CD4-positive, alpha-beta T cell treated with Interleukin-17A for 1 hour (primary cell): ENCODE data around the gene ITGB4.

Experiments
- DNase-seq: peaks from one replicate; pipeline ENCODE4 v3.0.0-alpha.2; 2020

Gene ITGB4

DNA sequence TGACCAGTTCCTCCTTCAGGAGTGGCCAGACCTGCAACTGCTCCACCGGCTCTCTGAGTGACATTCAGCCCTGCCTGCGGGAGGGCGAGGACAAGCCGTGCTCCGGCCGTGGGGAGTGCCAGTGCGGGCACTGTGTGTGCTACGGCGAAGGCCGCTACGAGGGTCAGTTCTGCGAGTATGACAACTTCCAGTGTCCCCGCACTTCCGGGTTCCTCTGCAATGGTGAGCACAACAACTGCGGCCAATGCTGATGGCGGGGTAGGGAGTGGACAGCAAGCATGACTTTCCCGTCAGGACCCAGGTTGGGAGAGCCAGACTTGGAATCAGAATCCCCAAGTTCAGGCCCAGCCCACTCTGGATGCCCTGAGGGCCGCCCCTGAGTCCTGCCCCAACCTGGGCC, 12.2 kb downstream of the ITGB4 start:
- DNase-seq: no peak

GRCh38 chr17:75734674-75735294, 13.5 kb downstream of the ITGB4 start:
- DNase-seq: no peak

- DNase-seq: no peak
Measured at GRCh38 chr17:75736173-75736835, 15.0 kb downstream of the ITGB4 start.

- DNase-seq: no peak
Measured at GRCh38 chr17:75737133-75737962, 16.1 kb downstream of the ITGB4 start.

GRCh38 chr17:75738218-75738802, 17.1 kb downstream of the ITGB4 start:
- DNase-seq: no peak

GRCh38 chr17:75739174-75739573, 17.9 kb downstream of the ITGB4 start:
- no peak for DNase-seq

GRCh38 chr17:75739801-75740200, 18.5 kb downstream of the ITGB4 start:
- DNase-seq: no peak

- no peak for DNase-seq
Measured at GRCh38 chr17:75740215-75740614, 19.0 kb downstream of the ITGB4 start.

- no peak for DNase-seq
Measured at GRCh38 chr17:75740631-75741077, 19.4 kb downstream of the ITGB4 start.

GRCh38 chr17:75742337-75742736, 21.1 kb downstream of the ITGB4 start:
- DNase-seq: no peak

GRCh38 chr17:75743625-75744206, 22.5 kb downstream of the ITGB4 start:
- no peak for DNase-seq

DNA sequence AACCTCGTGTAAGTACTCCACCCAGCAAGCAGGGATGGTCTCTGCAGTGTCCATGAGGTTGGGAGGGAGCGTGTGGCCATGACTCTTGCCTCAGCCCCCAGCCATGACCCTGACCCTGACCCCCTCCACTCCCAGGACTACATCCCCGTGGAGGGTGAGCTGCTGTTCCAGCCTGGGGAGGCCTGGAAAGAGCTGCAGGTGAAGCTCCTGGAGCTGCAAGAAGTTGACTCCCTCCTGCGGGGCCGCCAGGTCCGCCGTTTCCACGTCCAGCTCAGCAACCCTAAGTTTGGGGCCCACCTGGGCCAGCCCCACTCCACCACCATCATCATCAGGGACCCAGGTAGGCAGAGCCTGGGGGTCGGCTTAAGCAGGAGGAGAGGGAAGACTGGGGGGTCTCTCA, 27.4 kb downstream of the ITGB4 start:
- no peak for DNase-seq

- peak; percentile 87 for DNase-seq
Measured at GRCh38 chr17:75749545-75750389, 28.5 kb downstream of the ITGB4 start.

- DNase-seq: no peak
Measured at GRCh38 chr17:75750661-75751423, 29.6 kb downstream of the ITGB4 start.

GRCh38 chr17:75751676-75752404, 30.6 kb downstream of the ITGB4 start:
- DNase-seq: no peak

GRCh38 chr17:75752405-75752709, 31.1 kb downstream of the ITGB4 start:
- no peak for DNase-seq

DNA sequence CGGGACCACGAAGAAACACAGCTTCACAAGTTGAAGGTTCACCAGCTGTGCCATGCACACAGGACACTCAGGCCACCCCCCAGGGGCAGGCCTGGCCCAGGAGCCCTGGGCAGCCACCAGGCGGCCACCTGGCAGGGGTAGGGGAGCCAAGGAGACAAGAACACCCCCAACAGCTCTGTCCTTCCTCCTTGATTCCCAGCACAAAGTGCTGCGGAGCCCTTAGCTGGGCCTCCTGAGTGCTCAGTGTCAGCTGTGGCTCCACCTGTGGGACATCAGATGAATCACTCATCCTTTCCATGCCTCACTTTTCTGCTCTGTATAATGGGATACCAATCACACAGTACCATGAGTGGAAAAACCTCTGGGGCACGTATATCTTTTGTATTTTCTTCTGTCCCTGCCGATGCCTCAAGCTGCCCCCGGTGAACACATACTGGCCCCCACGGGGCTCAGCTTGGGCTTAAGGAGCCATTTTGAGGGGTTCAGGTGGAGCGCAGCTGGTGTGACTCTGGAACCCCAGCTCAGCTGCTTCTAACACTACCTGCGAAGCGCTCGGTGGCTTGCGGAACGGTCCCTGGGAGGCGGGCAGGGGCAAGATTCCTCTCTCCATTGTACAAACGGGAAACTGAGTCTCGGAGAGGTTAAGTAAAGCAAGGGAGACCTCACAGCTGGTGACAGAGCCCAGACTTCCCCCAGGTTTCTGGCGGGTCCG, 31.7 kb downstream of the ITGB4 start:
- DNase-seq: no peak

- peak; percentile 73 for DNase-seq
Measured at GRCh38 chr17:75753514-75754377, 32.5 kb downstream of the ITGB4 start.
